ENCODE results near the gene SLX4IP.

SLX4IP gene

DNA sequence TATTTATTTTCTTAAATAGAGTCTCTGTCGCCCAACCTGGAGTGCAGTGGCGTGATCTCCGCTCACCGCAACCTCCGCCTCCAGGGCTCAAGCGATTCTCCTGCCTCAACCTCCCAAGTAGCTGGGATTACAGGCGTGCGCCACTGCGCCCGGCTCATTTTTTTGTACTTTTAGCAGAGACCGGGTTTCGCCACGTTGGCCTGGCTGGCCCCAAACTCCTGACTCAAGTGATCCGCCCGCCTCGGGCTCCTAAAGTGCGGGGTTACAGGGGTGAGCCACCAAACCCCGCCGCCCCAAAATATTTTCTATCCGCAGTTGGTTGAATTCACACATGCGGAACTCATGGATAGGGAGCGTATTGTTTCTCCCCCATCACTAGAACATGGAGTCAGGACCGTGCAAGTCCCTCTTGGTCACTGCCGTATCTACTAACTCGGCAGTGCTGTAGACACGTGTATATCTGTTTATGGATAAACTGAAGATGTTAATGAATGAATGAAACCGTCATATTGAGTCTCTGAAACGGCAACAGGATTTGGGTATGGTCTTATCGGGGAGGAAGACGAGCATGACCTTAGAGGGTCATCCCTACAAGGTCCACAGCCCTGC is 2.0 kb upstream of the SLX4IP start:
- TF ChIP-seq CTCF (IDR thresholded peaks at IDR 0.05; ENCODE audit: unreplicated experiment in 3 of 3), result no peak
- Mint-ChIP-seq H3K27ac (peak overlapping the region; percentile 96 to 98 (median 96)), H3K4me1 (peaks cover 27% of the 10 kb centered on the region), H3K9me3 (no peaks in the 10 kb centered on the region), H3K4me3 (peak overlapping the region; percentile 91 to 95 (median 92)), H3K27me3 (ENCODE audit: low read depth) (no peaks in the 10 kb centered on the region), H3K36me3 (ENCODE audit: low read depth) (no peaks in the 10 kb centered on the region)

DNA sequence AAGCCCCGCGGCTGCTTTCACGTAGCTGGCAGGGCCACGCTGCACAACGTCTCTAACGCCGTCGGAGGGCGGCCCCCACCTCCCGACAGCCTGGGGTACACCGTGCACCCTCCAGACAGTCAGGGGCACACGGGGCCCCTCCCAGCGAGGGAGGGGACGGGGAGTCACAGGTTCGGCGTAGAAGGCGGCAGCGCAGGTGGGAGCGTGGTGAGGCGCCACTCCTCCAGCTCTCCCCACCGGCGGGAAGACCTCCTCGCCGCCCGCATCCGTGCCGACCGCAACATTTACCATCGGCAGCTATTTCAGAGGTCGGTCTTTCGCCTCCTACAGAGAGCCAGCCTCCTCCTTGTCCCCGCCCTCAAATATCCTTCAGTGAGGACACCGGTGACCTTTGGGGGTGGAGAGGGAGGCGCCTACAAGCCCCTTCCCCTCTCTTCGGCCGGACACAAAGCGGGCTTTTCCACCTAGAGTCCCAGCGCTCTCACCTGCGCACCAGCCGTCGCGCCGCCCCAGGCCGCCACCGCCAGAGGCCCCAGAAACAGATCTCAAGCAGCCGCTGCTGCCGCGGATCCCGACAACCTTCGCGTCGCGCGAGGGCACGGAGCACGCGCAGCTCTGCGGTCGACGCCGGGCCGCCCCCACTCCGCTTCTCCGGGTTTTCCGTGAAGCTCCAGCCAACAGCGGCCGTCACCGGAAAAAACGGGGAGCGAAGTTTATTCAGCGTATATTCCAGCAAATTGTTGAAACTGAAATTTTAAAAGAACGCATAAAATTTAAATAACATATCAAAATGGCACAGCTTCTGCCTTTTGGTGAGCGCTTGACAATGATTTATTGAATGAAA is 1.3 kb upstream of the SLX4IP start, which contains the start of gene MKKS:
Gene MKKS, minus strand, starts transcription at position 600 of the 844 bp plus-strand sequence. CDS start 20,708 bp downstream, outside the sequence.
- peak in 1 of 3 experiments; percentile 16 for TF ChIP-seq CTCF (IDR thresholded peaks at IDR 0.05; ENCODE audit: unreplicated experiment in 3 of 3)
- Mint-ChIP-seq H3K4me3 (peak within 1 kb of the TSS; percentile 91 to 95 (median 92)), H3K4me1 (peaks cover 27% of the 10 kb centered on the region), H3K36me3 (ENCODE audit: low read depth) (no peaks in the 10 kb centered on the region), H3K27me3 (ENCODE audit: low read depth) (no peaks in the 10 kb centered on the region), H3K27ac (peak within 1 kb of the TSS; percentile 96 to 98 (median 96)), H3K9me3 (no peaks in the 10 kb centered on the region)

DNA sequence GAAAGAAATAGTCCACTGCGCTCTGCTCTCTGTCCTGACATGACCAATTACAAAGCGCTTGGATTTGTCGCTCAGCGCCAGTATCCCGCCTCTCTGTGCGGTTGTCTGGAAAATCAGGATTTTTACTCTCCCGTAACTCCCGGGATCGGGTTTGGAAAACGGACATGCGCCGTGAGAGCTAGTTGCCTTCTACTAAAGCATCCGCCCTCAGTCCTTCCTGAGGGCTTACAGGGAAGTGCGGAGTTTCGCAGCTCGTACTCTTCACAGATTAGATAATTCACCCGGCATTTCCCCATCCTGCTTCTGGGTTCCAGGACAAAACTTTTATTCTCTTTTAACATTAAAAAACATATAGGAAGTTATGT is 656 bp upstream of the SLX4IP start:
- no peak for TF ChIP-seq CTCF (IDR thresholded peaks at IDR 0.05; ENCODE audit: unreplicated experiment in 3 of 3)
- Mint-ChIP-seq H3K4me1 (peaks cover 27% of the 10 kb centered on the region), H3K27ac (peak overlapping the region; percentile 96 to 98 (median 96)), H3K4me3 (peak overlapping the region; percentile 91 to 95 (median 92)), H3K27me3 (ENCODE audit: low read depth) (no peaks in the 10 kb centered on the region), H3K9me3 (no peaks in the 10 kb centered on the region), H3K36me3 (ENCODE audit: low read depth) (no peaks in the 10 kb centered on the region)

DNA sequence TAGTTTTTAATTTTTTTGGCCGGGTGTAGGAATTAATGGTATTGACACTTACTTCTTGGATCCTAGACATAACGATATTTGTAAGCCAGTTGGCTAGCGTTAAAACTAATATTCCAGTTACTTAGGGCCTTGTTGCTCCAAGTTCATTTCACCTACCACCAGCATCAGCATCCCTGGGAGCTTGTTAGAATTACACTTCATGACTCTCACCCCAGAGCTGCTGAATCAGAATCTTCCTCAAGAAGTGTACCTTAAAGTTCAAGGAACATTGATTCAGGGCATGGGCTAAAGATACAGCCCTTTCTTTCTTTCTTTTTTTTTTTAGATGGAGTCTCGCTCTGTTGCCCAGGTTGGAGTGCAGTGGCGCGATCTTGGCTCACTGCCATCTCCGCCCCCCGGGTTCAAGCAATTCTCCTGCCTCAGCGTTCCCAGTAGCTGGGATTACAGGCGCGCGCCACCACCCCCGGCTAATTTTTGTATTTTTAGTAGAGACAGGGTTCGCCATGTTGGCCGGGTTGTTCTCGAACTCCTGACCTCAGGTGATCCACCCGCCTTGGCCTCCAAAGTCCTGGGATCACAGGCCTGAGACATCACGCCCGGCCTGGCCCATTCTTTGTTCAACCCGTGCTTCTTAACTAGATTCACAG is 1.1 kb downstream of the SLX4IP start:
- Mint-ChIP-seq H3K4me1 (peaks cover 21% of the 10 kb centered on the region), H3K27ac (no peak overlapping the region), H3K9me3 (no peaks in the 10 kb centered on the region), H3K4me3 (peak overlapping the region; percentile 91 to 95 (median 92)), H3K36me3 (ENCODE audit: low read depth) (no peaks in the 10 kb centered on the region), H3K27me3 (ENCODE audit: low read depth) (no peaks in the 10 kb centered on the region)
- TF ChIP-seq CTCF (IDR thresholded peaks at IDR 0.05; ENCODE audit: unreplicated experiment in 3 of 3), result no peak

DNA sequence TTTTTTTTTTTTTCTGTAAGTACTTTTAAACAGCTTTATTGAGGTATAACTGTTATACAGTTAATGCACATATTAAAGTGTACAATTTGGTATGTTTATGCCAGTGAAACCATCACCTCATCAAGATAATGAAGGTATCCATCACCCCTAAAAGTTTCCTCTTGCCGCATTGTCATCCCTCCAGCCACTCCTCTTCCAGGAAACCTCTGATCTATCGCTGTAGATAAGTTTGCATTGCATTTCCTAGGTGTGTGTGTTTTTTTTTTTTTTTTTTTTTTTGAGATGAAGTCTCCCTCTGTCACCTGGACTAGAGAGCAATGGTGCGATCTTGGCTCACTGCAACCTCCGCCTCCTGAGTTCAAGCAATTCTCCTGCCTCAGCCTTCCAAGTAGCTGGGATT is 3.1 kb downstream of the SLX4IP start:
- Mint-ChIP-seq H3K9me3 (no peaks in the 10 kb centered on the region), H3K4me1 (peaks cover 9% of the 10 kb centered on the region), H3K27ac (no peak overlapping the region), H3K27me3 (ENCODE audit: low read depth) (no peaks in the 10 kb centered on the region), H3K36me3 (ENCODE audit: low read depth) (no peaks in the 10 kb centered on the region), H3K4me3 (peak overlapping the region in 2 of 3 experiments; percentile 13 to 25)
- TF ChIP-seq CTCF (IDR thresholded peaks at IDR 0.05; ENCODE audit: unreplicated experiment in 3 of 3), result no peak
